ENCODE results near the gene PMM2.
A peak's percentile ranks its signal among the peaks of the same experiment; 100 is the strongest.
"Not testable (repeated sequence)": the region's sequence is repeated elsewhere in the genome, so short reads cannot be mapped to it uniquely, and the experiment has no call there.

PMM2 gene

GRCh38 chr16:8819411-8820034 lies 21.9 kb downstream of the PMM2 start:
- no peak for DNase-seq

DNA sequence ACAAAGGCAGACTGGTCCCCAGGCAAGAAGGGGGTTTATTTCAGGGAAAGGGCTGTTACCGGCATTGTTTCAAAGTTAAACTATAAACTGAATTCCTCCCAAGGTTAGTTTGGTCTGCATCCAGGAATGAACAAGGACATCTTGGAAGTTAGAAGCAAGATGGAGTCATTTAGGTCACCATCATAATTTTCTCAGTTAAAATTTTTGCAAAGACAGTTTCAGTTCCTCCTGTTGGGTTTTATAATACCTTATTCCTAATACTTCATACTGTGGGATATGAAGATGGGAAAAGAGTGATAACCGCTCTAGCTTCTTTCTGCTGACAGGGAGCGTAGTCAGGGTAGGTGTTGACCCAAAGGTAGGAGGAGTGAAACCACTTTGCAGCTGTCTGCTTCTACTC lies 24.8 kb downstream of the PMM2 start:
- DNase-seq = no peak

GRCh38 chr16:8826278-8826879 lies 28.7 kb downstream of the PMM2 start:
- no peak for DNase-seq

DNA sequence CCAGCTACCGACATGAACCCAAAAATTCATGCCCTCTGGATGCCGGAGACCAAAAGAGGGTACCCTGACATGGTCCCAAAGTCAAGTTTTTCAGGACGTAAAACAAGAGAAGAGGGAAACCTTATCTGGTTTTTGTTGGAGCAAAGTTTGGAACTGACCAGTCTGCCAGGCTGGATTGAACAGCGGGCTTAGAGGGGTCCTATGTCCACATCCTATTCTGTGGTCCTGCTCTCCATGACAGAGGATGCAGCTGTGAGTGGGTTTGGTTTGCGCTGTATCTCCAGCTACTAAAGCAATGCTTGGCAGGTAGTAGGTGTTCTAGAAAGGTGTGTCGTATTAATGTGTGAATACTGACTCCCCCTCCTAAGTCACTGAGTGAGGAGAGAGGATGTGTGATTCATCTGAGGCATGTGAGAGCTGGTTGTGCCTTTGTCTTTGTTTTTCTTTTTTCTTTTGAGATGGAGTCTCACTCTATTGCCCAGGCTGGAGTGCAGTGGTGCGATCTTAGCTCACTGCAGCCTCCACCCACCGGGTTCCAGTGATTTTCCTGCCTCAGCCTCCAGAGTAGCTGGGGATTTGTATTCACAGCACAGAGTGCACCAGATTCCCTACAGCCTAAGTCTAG lies 31.0 kb downstream of the PMM2 start:
- no peak for DNase-seq

DNA sequence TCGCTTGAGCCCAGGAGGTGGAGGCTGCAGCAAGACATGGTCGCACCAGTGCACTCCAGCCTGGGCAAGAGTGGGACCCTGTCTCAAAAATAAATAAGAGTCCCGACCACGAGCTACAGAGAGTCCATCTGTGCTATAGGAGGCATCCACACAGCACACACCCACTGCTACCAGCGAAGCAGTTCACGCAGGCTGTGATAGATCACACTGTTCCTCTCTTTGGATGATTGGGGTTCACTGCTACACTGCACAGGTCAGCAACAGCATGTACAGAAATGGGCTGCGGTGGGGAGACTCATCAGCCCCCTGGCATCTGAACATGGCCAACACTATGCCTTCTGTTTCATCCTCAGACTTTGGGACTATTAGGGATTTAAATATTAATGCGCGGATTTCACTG lies 33.8 kb downstream of the PMM2 start:
- DNase-seq = no peak

- no peak for DNase-seq
Measured at GRCh38 chr16:8831871-8832716, 34.5 kb downstream of the PMM2 start.

- no peak for DNase-seq
Measured at GRCh38 chr16:8832717-8833105, 35.1 kb downstream of the PMM2 start.

- DNase-seq = not testable (repeated sequence)
Measured at GRCh38 chr16:8836797-8837196, 39.2 kb downstream of the PMM2 start.

DNA sequence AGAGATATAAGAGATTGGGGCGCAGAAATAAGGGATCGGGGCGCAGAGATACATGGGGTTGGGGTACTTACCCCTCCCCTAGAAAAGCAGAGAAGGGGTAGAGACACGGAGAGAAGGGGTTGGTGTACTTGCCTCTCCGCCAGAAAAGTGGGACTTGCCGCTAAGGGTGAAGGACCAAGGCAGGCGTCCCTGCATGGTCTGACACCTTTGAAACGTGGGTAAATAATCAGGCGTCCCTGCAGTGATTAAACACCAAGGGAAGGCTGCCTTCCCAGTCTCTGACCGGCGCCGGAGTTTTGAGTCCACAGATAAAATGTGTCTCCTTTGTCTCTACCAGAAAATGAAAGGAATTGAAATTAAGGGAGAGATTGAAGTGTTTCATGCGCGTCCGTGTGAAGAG lies 40.0 kb downstream of the PMM2 start:
- not testable (repeated sequence) for DNase-seq

DNA sequence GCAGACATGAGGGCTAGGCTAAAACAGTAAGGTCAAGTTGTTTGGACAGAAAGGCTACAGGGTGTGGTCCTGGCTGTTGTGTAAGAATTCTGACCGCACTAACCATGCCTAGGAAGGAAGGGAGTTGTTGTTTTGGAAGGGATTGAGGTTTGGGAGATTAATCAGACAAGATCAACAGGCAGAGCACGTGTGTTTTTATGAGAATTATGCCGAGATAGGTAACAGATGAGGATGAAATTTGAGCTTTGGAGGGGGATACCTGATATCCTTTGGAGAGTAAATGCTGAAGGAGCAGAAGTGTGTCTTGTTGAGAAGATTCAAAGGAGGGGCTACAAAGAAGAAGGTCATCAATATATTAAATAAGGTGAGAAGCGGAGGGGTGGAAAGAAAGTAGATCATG lies 44.4 kb downstream of the PMM2 start:
- peak; percentile 78 for DNase-seq

DNA sequence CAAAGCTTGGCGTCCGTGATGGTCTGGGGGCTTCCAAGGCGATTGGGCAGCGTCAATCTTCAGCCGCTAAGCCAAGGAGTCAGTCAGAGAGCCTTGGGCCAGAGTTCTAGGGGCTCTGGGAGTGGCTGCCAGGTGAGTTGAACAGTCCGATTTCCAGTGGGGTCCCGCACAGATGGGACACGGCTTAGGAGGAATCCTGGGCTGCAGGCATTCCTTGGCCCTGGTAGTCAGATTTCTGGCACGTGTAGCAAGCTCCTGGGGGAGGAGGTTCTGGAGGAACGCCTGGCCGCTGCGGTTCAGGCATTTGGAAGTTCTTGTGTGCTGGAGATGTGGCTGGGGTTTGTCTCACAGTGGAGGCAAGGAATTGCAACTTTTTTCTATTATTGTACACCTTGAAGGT lies 45.7 kb downstream of the PMM2 start:
- not testable (repeated sequence) for DNase-seq

- DNase-seq = no peak
Measured at GRCh38 chr16:8845699-8846298, 48.2 kb downstream of the PMM2 start.

DNA sequence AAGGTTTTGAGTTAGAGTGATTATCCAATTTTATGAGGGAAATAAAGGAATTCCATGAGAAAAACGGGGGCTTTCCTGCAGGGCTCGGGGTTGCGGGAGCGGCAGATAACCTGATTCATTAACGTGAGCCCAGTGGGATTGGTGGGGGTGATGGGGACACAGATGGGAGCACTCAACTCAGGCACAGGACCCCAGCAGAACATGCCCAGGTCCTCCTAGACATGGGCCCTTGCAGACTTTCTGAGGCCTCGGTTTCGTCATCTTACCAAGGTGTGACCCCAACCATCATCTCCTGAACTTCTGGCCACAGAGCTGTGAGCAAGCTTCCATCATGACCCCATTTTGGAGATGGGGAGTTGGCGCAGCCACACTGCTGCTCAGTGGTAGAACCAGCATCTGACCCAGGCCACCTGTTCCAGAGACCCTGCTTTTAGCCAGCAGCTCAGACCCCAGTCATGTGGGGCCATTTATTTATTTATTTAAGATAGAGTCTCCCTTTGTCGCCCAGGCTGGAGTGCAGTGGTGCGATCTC lies 48.8 kb downstream of the PMM2 start:
- no peak for DNase-seq

- no peak for DNase-seq
Measured at GRCh38 chr16:8847145-8847544, 49.5 kb downstream of the PMM2 start.

DNA sequence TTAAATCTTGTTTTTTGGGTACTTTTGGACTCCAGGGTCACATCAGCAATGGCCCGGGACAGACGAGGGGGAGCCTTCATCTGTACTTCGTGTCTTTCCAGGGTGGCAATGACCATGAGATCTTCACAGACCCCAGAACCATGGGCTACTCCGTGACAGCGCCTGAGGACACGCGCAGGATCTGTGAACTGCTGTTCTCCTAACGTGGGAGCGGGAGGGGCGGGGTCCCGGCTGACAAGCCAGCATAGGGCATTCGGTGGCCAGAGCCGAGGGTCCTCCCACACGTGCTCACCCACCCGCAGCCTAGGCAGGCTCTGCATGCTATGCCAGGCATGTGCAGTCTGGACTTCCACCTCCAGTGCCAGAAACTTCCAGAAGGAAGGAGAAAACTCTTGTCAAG lies 50.0 kb downstream of the PMM2 start:
- no peak for DNase-seq

GRCh38 chr16:8848231-8848938 lies 50.7 kb downstream of the PMM2 start:
- no peak for DNase-seq

- no peak for DNase-seq
Measured at GRCh38 chr16:8848939-8849391, 51.3 kb downstream of the PMM2 start.

DNA sequence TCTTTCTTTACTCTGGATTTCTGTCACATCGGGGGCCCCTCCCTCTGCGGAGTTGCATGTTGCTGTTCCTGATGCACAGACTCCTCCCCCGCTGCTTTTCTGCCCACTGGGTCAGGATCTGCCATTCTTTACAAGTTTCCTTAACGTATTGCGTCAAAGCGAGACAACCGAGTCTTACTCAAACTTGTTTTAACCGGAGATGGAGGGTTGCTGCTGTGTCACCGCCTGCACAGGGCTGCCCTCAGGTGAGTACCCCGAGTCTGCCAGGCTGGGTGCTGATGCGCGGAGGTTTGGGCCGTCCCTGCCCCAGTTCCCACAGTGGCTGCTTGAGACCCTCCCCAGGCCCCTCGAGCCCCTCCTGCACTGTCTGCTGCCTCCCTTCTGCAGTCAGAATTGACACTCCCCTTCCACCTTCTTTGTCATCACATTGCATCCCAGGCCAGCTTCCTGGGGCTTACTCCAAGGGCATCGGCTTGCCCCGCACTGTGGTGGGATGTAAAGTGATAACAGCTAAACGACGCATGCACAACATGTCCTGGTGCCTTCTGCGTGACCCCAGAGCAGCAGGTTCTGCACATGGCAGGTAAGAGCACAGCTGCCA lies 51.9 kb downstream of the PMM2 start:
- no peak for DNase-seq

DNA sequence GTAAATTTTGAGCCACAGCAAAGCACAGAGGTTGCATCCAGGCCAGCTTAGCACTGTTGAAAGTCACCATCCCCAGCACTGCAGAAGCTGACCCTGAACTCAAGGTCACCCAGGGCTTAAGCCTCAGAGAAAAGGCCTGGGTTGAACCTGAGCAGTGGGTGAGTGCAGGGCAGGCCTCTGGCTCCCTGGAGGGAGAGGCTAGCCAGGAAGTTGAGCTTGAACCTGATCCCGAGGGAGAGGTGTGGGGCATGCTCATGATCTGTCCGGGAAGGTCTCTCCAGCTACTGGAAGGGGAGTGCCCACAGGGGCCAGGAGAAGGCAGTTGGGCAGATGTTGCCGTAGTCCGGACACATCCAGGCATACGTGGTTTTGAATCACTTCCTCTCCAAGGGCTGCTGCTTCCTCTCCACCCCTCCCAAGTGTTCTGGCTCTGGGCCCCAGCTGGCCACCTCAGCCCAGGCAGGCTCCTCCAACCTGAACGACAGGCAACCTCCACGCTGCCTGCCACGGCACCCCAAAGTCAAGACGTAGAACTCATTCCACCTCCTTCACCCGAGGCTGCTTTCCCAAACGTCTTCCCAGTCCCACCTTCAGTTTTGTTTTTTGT lies 52.7 kb downstream of the PMM2 start:
- no peak for DNase-seq

- no peak for DNase-seq
Measured at GRCh38 chr16:8851761-8852403, 54.2 kb downstream of the PMM2 start.

DNA sequence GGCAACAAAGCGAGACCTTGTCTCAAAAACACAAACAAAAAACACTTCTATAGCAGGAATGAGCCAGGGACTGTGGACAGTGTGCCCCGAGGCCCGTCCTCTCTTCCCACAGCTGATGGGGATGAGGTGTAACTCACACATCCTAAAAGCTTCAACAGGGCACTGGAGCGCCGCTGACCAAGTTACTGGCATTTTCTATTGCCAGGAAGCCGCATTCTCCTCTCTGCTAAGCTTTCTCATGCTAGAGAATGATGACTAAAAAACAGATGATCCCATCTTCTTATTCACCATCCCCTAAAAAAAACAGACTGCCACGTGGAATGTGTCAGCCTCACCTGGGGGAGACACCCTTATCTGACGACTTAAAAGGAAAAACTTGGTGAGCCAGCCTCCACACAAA lies 54.9 kb downstream of the PMM2 start:
- DNase-seq = no peak

Measured in NCI-H524 treated with DMSO at 0.1 percent for 48 hours (cell line).